Kidney (tissue), 14 donors: ENCODE data around the gene GNB1L. TPM values are rescaled to one million over a fixed set of nuclear protein-coding genes. Genes with fewer than 3 reads are reported as not detected.

ENCODE experiments used
- DNase-seq, 5 donors: peaks; one replicate each; pipeline ENCODE4 v3.0.0-alpha.2; 2013 to 2020
- FAIRE-seq: peaks from 2 replicates; lab custom pipeline; 2012; peaks lifted over from hg19 to GRCh38; lab: Jason Lieb, UNC
- H3K27ac ChIP-seq, 2 donors: one replicate each; pipeline ENCODE4 v1.7.0; 2013; ENCODE audit warnings: low read depth in 2 of 2, low read length in 2 of 2, inconsistent platforms in 1 of 2
- H3K27me3 ChIP-seq: one replicate; pipeline ENCODE4 v1.7.1; 2013; ENCODE audit warnings: low read length, inconsistent platforms; ENCODE audit not compliant: control insufficient read depth, insufficient read depth
- H3K36me3 ChIP-seq, 3 donors: one replicate each; pipeline versions ENCODE4 v1.7.0 to v1.7.1; 2013; ENCODE audit warnings: low read length in 3 of 3, control low read depth in 1 of 3, inconsistent platforms in 1 of 3; ENCODE audit not compliant: insufficient read depth in 3 of 3, control insufficient read depth in 2 of 3
- H3K4me1 ChIP-seq, 3 donors: one replicate each; pipeline versions ENCODE4 v1.7.0 to v1.7.1; 2013; ENCODE audit warnings: low read length in 3 of 3, inconsistent platforms in 1 of 3, low read depth in 1 of 3; ENCODE audit not compliant: control insufficient read depth in 2 of 3, insufficient read depth in 2 of 3
- H3K4me3 ChIP-seq, 3 donors: one replicate each; pipeline versions ENCODE4 v1.7.0 to v1.8.1; 2013; ENCODE audit warnings: low read length in 3 of 3, control low read depth in 1 of 3, inconsistent platforms in 1 of 3
- H3K9ac ChIP-seq, 3 donors: one replicate each; pipeline versions ENCODE4 v1.7.0 to v1.7.1; 2013; ENCODE audit warnings: low read length in 3 of 3, control low read depth in 1 of 3, inconsistent platforms in 1 of 3
- H3K9me3 ChIP-seq, 3 donors: one replicate each; pipeline versions ENCODE4 v1.7.0 to v1.7.1; 2013; ENCODE audit warnings: low read length in 3 of 3, control low read depth in 1 of 3, inconsistent platforms in 1 of 3; ENCODE audit not compliant: control insufficient read depth in 2 of 3, insufficient read depth in 1 of 3
- intact Hi-C: fragments of 100-400 bp; cut with DNase I; formaldehyde crosslinking; loops from one replicate; pipeline ENCODE4 v1.11.1; 2022
- polyA plus RNA-seq: library from polyadenylated mRNA; stranded (reverse); fragments of 350-450 nt; fragmentation: Illumina TruSeq; extraction: RNeasy Lipid Tissue Mini Kit (QIAGEN cat#74804); gene quantifications from one replicate; pipeline ENCODE4 v1.2.3, GENCODE V29; 2014; ENCODE audit warnings: low read depth, low replicate concordance; ENCODE audit not compliant: insufficient read depth
- total RNA-seq: library from RNA; stranded (reverse); fragmentation: NEBNext Ultra II Directional; extraction: Animal tissue kit (Norgen Biotek cat#: 25700); gene quantifications from one replicate; pipeline ENCODE4 v1.2.1, GENCODE V29; 2021
- TF ChIP-seq, protein P1 (sequence below): IDR thresholded peaks from 3 replicates; pipeline ENCODE4 v1.5.1; 2012; ENCODE audit warnings: mild to moderate bottlenecking, moderate library complexity, borderline replicate concordance; ENCODE audit not compliant: insufficient read depth; ENCODE audit errors: extremely low read depth
- donor health status: control.
- donor health status: control.
- donor health status: control.
- donor health status: control.
- donor health status: control.
- donor health status: DM: yes; HTN: yes; CAD: no.
- donor health status: Normal renal cell carcinoma (clear cell type).

The GNB1L gene
- total and polyA plus RNA-seq, 2 donors from 2014 or later = 4.0 to 4.4 TPM

DNA sequence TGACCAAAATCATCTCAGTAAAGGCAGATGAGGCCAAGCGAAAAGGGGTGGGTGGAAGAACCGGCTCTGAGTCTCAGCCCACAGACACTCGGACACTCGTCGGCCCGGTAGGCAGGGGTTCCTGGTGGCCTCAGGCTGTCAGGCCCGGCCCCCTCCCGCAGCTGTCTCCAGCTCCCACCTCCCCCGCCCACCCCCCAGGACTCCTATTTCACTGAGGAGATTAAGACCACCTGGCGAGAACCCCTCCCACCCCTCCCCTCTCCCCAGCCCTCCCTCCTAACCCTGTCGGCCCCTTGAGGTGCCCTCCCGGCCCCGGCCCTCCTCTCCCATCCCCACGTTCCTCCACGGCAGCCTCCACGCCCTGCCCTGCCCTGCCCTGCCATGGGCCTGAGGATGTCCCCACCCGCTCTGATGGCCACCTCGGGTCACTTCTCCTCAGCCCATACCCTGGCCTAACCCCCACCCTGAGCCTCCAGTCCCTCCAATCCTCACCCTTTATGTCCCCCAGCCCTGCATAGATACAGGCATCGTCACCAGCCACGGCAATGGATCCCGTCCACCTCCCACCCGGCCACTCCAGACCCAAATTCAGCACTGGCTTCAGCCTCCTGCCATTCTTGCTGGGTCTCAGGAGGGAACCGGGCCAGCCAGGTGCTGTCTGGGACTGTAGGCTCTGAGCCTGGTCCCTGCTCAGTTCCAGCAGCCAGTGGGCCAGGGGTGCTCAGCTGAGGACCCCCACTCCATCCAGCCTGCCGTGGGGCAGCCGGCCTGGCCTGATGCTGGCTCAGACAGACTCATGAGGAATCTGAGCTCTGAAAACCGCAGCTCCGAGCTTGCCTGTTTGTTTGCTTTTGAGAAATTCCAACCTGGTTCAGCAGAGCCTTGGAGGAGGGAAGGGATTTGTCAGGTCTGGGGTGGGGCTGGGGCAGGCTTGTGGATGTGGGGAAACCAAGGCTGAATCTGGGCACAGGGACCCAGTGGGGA, 103.9 kb downstream of the GNB1L start:
- TF ChIP-seq, protein P1, sequence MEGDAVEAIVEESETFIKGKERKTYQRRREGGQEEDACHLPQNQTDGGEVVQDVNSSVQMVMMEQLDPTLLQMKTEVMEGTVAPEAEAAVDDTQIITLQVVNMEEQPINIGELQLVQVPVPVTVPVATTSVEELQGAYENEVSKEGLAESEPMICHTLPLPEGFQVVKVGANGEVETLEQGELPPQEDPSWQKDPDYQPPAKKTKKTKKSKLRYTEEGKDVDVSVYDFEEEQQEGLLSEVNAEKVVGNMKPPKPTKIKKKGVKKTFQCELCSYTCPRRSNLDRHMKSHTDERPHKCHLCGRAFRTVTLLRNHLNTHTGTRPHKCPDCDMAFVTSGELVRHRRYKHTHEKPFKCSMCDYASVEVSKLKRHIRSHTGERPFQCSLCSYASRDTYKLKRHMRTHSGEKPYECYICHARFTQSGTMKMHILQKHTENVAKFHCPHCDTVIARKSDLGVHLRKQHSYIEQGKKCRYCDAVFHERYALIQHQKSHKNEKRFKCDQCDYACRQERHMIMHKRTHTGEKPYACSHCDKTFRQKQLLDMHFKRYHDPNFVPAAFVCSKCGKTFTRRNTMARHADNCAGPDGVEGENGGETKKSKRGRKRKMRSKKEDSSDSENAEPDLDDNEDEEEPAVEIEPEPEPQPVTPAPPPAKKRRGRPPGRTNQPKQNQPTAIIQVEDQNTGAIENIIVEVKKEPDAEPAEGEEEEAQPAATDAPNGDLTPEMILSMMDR = no peak
- Histone ChIP-seq H3K4me3 (no peak overlapping the region), H3K36me3 (no peaks in the 10 kb centered on the region), H3K4me1 (no peaks in the 10 kb centered on the region), H3K9ac (no peak overlapping the region), H3K9me3 (no peaks in the 10 kb centered on the region), H3K27me3 (peaks cover 24% of the 10 kb centered on the region), H3K27ac (no peak overlapping the region)
- intact Hi-C loops = no loop called here
- no peak for DNase-seq
- no peak for FAIRE-seq

DNA sequence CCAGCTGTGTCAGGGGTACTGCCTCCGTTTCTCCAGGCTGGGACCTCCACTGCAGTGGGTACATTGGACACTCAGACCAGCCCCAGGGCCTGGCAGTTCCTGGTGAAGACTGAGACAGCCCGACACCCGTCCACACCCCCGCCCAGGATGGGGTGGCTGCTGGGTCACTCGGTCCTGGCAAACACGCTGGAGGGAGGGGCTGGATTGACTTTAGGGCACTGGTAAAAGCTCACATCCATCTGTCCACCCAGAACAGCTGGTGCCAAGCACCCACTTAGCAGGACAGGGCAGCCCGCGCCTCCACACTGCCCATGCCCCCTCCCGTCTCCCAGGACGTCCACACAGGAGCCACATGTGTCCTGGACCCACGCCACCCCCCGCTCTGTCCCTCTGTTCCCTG, 104.8 kb downstream of the GNB1L start:
- Histone ChIP-seq H3K36me3 (no peaks in the 10 kb centered on the region), H3K27ac (no peak overlapping the region), H3K9ac (no peak overlapping the region), H3K4me3 (no peak overlapping the region), H3K27me3 (peaks cover 22% of the 10 kb centered on the region), H3K4me1 (no peaks in the 10 kb centered on the region), H3K9me3 (no peaks in the 10 kb centered on the region)
- FAIRE-seq (no peak), DNase-seq (no peak)
- TF ChIP-seq, protein P1 = no peak
- intact Hi-C loops = no loop called here

DNA sequence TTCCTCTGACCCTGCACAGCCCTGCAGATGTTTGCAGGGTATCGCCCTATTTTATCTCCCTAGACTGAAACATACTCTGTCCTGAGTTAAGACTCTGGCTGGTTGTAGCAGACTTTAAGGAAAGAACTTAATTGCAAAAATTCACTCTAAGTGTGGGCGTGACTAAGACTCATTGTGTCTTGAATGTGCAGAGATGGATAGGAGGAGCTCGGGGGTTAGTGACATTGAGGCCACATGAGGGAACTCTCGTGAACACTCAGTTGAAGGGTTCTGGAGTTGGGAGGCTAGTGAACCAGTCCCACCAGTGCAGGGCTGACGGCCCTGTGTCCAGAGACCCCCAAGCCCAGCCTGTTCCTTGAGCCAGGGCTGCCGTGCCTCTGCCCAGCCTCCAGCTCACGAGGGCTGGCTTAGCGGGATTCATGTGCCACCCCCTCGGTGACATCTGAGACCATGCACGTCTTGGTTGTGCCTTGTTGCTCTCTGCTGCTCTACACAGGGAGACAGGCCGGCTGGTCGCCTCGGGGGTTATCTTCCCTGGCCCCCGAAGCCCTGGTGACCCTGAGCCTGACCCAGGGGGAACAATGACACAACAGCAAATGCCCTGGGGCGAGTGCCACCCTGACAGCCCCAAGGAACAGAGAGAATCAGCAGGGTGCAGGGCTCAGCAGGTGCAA, 105.5 kb downstream of the GNB1L start:
- H3K9me3 ChIP-seq = no peaks in the 10 kb centered on the region
- H3K27me3 ChIP-seq = peaks cover 15% of the 10 kb centered on the region
- H3K9ac ChIP-seq = no peak overlapping the region
- DNase-seq = no peak
- H3K4me3 ChIP-seq = no peak overlapping the region
- intact Hi-C loops = no loop called here
- no peak overlapping the region for H3K27ac ChIP-seq
- FAIRE-seq = no peak
- TF ChIP-seq, protein P1 = no peak
- H3K4me1 ChIP-seq = no peaks in the 10 kb centered on the region
- no peaks in the 10 kb centered on the region for H3K36me3 ChIP-seq
